ENCODE data around the gene CPA5.

Gene CPA5

DNA sequence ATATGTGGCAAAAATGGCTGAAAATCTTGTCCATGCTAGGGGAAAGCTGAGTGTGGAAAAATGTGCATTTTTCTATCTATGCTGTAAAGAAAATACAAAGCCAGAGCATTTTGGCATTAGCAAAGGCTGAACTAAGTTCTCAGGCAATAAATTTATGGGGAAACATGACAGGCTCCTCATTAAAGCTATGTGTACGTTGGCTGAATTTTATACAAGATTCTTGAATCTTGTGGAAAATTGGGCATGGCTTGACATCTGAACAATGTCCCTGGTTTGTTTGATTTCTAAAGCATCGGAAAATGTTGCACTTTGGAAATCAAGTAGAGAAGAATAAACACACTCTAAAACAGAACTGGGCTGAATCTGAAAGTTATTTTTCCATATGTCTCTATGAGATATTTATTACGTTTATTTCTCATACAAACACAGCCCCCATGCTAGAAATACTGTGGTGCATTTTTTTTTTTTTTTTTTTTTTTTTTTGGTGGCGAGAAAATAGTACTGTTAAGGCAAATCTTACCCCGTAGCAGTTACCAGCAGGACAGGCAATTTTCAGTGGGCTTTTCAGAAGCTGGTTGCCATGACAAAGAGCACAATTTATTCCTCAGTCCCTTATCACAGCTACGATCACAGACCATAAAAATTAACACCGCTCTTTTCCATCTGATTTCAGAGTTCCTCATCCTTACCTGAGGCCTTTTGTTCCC, 52.6 kb downstream of the CPA5 start:
- no peak for DNase-seq (ENCODE audit: low read depth)
- TF ChIP-seq, protein P1, sequence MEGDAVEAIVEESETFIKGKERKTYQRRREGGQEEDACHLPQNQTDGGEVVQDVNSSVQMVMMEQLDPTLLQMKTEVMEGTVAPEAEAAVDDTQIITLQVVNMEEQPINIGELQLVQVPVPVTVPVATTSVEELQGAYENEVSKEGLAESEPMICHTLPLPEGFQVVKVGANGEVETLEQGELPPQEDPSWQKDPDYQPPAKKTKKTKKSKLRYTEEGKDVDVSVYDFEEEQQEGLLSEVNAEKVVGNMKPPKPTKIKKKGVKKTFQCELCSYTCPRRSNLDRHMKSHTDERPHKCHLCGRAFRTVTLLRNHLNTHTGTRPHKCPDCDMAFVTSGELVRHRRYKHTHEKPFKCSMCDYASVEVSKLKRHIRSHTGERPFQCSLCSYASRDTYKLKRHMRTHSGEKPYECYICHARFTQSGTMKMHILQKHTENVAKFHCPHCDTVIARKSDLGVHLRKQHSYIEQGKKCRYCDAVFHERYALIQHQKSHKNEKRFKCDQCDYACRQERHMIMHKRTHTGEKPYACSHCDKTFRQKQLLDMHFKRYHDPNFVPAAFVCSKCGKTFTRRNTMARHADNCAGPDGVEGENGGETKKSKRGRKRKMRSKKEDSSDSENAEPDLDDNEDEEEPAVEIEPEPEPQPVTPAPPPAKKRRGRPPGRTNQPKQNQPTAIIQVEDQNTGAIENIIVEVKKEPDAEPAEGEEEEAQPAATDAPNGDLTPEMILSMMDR (IDR thresholded peaks at IDR 0.05; ENCODE audit: low read depth, low read length, missing control alignments): no peak
- in situ Hi-C loops (cut with HindIII; ENCODE audit: low sequenced_read_pairs): no loop called here
- no peak overlapping the region for H3K4me3 ChIP-seq (ENCODE audit: low read depth, low read length)

DNA sequence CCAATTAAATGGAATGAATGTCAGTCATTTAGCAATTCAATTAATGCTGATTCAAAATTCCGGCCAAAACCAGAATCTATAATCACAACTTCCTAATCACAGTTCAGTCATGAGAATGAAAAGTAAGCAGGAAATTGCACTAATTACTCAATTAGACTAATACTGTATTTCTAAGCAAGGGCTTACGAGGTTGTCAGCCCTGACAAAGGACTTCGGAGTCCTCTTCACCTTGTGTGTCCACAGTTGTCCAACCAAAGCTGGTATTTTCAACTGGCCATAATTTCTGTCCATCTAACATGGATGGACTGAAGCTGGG, 53.1 kb downstream of the CPA5 start:
- TF ChIP-seq, protein P1 (IDR thresholded peaks at IDR 0.05; ENCODE audit: low read depth, low read length, missing control alignments): no peak
- no peak overlapping the region for H3K4me3 ChIP-seq (ENCODE audit: low read depth, low read length)
- no peak for DNase-seq (ENCODE audit: low read depth)
- in situ Hi-C loops (cut with HindIII; ENCODE audit: low sequenced_read_pairs): no loop called here

DNA sequence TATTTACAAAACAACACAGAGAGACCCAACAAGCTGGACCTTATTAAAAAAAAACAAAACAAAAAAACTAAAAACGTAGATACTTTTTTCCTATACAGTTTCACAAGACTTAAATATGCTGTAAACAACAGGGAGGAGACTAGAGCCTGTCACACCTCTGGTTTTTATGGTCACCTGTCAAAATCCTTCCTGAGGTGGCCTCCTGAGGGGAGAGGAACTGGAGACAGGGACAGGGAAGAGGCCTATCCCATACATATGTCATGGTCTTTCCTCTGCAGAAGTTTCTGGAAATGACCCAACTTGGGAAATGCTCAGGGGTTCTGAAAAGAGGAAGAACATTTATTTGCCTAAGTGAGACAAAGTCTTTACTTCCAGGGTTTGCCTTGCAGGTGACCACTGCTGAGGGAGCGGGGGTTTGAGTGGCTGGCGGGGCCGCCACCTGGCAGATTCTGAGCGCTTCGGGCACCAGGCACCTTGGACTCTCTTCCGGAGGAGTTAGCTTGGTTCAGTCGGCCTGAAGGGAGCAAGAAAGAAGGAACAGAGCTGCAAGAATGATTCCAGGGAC, 54.0 kb downstream of the CPA5 start:
- TF ChIP-seq, protein P1 (IDR thresholded peaks at IDR 0.05; ENCODE audit: low read depth, low read length, missing control alignments): no peak
- no peak for DNase-seq (ENCODE audit: low read depth)
- H3K4me3 ChIP-seq (ENCODE audit: low read depth, low read length): no peak overlapping the region
- in situ Hi-C loops (cut with HindIII; ENCODE audit: low sequenced_read_pairs): no loop called here

DNA sequence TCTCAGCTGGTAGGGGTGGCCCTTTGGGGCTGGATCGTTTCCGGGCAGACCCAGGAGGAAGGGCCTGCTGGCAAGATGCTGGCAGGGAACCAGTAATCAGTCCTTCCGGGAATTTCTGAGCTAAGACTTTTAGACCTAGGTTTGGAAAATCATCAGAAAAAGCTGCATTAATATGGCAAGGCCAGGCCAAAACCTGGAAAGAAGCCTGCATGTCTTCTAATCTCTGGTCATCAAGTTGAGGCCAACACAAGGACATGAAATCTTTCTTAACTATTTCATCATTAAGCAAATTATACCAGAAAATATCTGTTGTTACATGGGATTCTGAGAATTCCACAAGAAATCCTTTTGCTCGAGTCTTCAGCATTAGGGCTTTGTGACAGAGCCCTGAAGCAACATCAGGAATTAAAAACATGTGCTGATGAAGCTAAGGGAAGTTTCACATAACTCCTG, 55.5 kb downstream of the CPA5 start:
- TF ChIP-seq, protein P1 (IDR thresholded peaks at IDR 0.05; ENCODE audit: low read depth, low read length, missing control alignments): no peak
- DNase-seq (ENCODE audit: low read depth): no peak
- in situ Hi-C loops (cut with HindIII; ENCODE audit: low sequenced_read_pairs): no loop called here
- no peak overlapping the region for H3K4me3 ChIP-seq (ENCODE audit: low read depth, low read length)

DNA sequence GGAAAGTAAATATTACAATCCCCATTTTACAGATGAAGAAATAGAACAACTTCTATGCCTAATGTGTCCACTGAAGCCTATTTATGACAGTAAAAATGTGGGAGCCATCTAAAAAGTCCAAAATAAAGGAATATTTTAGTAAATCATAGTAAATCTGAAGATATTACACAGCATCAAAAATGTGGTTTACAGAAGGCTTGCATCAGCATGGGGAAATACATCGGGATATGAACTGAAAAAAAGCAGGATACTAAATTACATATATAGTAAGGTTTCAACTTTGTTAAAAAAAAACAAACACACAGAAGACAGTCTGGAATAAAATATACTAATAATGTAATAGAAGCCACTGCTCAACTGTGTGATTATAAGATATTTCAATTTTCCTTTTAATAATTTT, 56.5 kb downstream of the CPA5 start:
- TF ChIP-seq, protein P1 (IDR thresholded peaks at IDR 0.05; ENCODE audit: low read depth, low read length, missing control alignments): no peak
- H3K4me3 ChIP-seq (ENCODE audit: low read depth, low read length): no peak overlapping the region
- in situ Hi-C loops (cut with HindIII; ENCODE audit: low sequenced_read_pairs): no loop called here
- DNase-seq (ENCODE audit: low read depth): no peak

DNA sequence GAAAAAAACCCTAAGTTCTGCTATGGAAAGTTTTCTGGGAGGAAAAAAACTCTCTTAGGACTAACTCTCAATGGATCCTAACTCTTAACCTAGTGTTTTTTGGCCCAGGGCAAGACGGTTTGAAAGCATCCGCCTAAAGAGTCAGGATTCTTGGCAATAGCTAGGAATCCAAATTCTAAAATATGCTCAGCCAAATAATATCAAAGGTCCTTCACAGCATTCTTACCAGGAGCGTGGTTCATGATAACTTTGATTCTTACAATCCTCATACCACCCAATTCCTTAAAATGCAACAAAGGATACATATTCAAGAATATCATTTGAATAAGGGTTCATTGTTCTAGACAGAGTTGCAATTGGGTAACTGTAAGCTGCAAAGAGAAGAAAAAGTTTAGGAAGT, 57.0 kb downstream of the CPA5 start:
- TF ChIP-seq, protein P1 (IDR thresholded peaks at IDR 0.05; ENCODE audit: low read depth, low read length, missing control alignments): no peak
- in situ Hi-C loops (cut with HindIII; ENCODE audit: low sequenced_read_pairs): no loop called here
- DNase-seq (ENCODE audit: low read depth): no peak

More for the DNA sequence above, 57.0 kb downstream of the CPA5 start:
- no peak overlapping the region for H3K4me3 ChIP-seq (ENCODE audit: low read depth, low read length)
